Muscle of leg (tissue), 11 donors: ENCODE data around the gene HOXD10. TPM values are rescaled to one million over a fixed set of nuclear protein-coding genes. Genes with fewer than 3 reads are reported as not detected.
A peak's percentile ranks its signal among the peaks of the same experiment; 100 is the strongest.

Source experiments
- DNase-seq: peaks from one replicate; pipeline ENCODE4 v3.0.0; 2013
- H3K27ac ChIP-seq: one replicate; pipeline ENCODE4 v1.5.1; 2013; ENCODE audit warnings: mild to moderate bottlenecking, low read length, control low read depth
- H3K27me3 ChIP-seq: one replicate; pipeline ENCODE4 v1.6.1; 2013; ENCODE audit warnings: low read length; ENCODE audit not compliant: control insufficient read depth, insufficient read depth
- H3K36me3 ChIP-seq: one replicate; pipeline ENCODE4 v1.6.1; 2013; ENCODE audit warnings: low read length; ENCODE audit not compliant: control insufficient read depth, insufficient read depth
- H3K4me1 ChIP-seq: one replicate; pipeline ENCODE4 v1.6.1; 2013; ENCODE audit warnings: low read length; ENCODE audit not compliant: control insufficient read depth, insufficient read depth
- H3K4me3 ChIP-seq: one replicate; pipeline ENCODE4 v1.5.1; 2013; ENCODE audit warnings: low read length, control low read depth
- H3K9me3 ChIP-seq: replicated peaks from 2 replicates; pipeline ENCODE4 v1.6.1; 2013; ENCODE audit warnings: low read depth, low read length; ENCODE audit not compliant: control insufficient read depth
- WGBS: methylation state at CpG from one replicate; pipeline ENCODE4 v1.1.5; 2013; ENCODE audit warnings: missing lambda C conversion rate; ENCODE audit not compliant: insufficient coverage; 5-methylcytosine and 5-hydroxymethylcytosine counted together
- polyA plus RNA-seq, 8 donors: library from polyadenylated mRNA; unstranded; fragments of 120-200 nt; gene quantifications; one replicate each; pipeline versions ENCODE4 v1.2.1 to v1.2.3, GENCODE V29; 2013; ENCODE audit warnings: inconsistent platforms in 1 of 8, low replicate concordance in 1 of 8; ENCODE audit not compliant: insufficient read length in 8 of 8, insufficient read depth in 1 of 8
- total RNA-seq: library from RNA; stranded (reverse); fragments of 120-200 nt; gene quantifications from one replicate; pipeline ENCODE4 v1.2.4, GENCODE V29; 2013

HOXD10 gene
- total and polyA plus RNA-seq, 9 donors, result 0.05 to 4.6 (median 0.21) TPM; not detected in 2

DNA sequence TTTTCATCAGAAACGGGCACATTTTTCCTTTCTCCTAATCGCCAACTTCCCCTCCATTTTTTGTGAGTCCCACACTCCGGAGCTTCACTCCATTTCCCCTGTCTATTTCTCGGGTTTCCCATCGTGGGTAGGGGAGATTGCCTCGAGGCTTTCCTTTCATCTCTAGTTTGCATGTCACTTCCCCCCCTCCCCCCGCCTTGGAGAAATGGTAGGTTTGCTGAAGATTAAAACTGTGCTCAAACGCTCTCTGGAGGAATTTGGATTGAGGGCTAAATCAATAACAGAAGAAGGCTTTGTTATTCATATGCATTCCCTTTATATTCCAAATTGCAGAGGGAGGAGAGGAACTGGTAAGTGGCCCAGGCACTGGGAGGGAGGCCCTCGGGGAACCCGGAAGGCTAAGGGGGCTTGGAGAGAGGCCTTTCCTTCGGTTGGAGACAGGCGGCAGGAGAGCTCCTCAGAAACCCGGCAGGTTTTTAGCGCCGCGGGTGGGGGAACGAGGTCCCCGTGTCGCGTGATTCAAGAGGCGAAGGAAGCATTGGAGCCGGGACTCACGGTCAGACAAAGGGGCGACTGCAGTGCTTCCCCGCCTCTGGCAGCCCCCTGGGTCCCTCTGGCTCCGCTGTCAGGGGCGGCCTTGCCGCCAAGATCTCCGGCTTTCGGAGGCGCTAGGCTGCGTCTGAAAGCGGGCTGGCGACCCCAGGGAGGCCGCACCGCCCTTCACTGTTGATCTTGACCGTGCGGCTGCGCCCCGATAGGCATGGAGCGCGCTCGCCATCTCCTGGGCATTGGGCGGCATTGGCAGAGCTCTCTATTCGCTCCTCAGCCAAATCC lies 19.4 kb upstream of the HOXD10 start:
- no peaks in the 10 kb centered on the region for H3K9me3 ChIP-seq
- no peaks in the 10 kb centered on the region for H3K36me3 ChIP-seq
- peaks cover 95% of the 10 kb centered on the region for H3K27me3 ChIP-seq
- no peak overlapping the region for H3K27ac ChIP-seq
- WGBS, result 2% methylated on average over 37 of the region's 45 CpGs
- H3K4me3 ChIP-seq, result peak overlapping the region; percentile 22
- peak; percentile 68 for DNase-seq
- H3K4me1 ChIP-seq, result peaks cover 42% of the 10 kb centered on the region

DNA sequence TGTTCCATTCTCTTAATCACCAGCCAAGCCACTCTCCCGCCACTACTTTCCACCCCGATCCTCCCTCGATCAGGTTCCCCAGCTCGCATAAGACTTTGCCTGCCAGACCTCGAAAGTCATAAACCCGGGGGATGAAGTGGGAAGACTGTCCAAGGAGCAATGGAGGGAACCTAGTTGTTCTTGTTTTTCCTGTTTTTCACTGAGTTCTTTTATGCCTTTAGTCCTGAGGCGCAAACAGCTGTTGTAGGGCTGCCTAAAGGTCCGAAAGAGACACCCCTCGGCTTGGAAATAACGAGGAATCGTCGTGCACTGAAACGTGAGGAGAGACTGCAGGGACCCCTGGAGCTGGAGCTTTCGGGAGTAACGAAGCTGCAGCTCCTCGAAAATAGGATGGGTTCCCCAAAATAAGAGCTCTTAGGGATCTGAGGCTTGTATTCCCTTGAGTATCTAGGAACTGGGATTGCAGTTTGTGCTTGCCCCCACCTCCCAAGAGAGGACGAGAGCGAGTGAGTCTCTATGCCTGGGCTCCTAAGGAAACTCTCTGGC lies 18.7 kb upstream of the HOXD10 start:
- H3K36me3 ChIP-seq, result no peaks in the 10 kb centered on the region
- no peak for DNase-seq
- H3K4me3 ChIP-seq, result no peak overlapping the region
- peaks cover 98% of the 10 kb centered on the region for H3K27me3 ChIP-seq
- H3K27ac ChIP-seq, result no peak overlapping the region
- WGBS, result 3% methylated on average over 13 of the region's 18 CpGs
- H3K9me3 ChIP-seq, result no peaks in the 10 kb centered on the region
- peaks cover 42% of the 10 kb centered on the region for H3K4me1 ChIP-seq

DNA sequence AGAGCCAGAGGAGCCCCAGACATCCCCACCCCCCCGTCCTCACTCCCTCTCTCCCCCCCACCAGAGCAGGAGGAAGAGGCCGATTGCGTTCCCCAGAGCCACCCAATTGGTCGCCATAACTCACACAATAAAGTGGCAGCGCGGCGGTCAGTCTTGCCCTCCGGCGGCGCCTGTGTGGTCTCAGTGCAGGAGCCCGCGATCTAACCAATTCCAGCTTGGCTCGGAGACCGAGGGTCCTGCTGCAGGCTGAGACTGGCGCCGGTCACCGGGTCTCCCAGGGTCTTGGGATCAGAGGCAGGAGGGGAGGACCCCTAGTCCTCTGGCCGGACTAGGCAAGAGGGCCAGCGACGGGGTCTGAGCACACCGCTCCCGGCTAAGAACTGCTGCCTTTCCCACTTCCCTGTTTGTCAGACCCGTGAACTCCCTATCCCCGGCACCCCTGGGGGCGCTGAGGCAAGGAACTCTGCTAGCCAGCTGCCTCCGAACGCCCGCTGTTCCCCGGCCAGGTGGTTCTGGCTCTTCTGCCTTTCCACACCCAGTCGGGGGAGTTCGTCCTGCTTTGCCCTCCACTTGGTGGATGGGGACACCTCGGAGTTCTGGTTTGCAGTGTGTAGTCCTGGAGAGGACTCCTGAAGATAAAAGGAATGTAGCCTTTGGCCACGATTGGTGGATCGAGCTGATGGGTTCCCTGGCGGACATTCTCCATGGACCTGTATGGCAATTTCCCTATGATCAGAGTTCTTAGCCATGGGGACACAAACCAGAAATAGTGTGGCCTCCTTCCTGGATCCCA lies 18.0 kb upstream of the HOXD10 start:
- Histone ChIP-seq H3K4me1 (peaks cover 35% of the 10 kb centered on the region), H3K4me3 (no peak overlapping the region), H3K27me3 (peaks cover 98% of the 10 kb centered on the region), H3K9me3 (no peaks in the 10 kb centered on the region), H3K27ac (no peak overlapping the region), H3K36me3 (no peaks in the 10 kb centered on the region)
- WGBS, result 4% methylated on average over 31 of the region's 35 CpGs
- no peak for DNase-seq

DNA sequence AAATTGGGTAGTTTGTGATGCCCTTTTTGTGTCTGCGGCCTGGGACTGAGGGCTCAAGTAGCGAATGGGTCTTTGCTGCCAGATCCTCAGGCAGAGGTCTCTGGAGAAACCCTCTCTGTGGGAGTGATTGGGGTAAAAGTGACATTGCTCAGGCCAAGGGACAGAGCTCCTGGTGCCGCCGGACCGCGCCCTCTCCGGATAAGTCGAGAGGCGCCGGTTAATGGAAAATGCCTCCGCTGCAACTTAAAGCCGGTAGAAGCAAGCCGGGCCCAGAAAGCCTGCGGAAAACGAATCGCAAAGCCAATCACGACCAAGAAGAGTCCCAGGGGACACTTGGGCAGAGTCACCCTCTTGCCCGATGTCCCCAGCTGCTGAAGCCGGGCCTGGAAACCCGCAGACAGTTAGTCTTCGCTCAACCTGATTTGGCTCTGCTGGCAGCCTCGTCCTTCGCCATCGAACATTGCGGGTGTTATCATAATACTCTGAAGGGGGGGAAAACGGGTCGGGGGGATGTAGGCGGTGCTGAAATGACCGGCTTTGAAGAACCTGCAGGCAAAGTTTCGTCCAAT lies 17.3 kb upstream of the HOXD10 start:
- Histone ChIP-seq H3K9me3 (no peaks in the 10 kb centered on the region), H3K27me3 (peaks cover 98% of the 10 kb centered on the region), H3K4me3 (no peak overlapping the region), H3K4me1 (peaks cover 39% of the 10 kb centered on the region), H3K36me3 (no peaks in the 10 kb centered on the region), H3K27ac (no peak overlapping the region)
- 14% methylated on average over 30 of the region's 30 CpGs for WGBS
- no peak for DNase-seq

DNA sequence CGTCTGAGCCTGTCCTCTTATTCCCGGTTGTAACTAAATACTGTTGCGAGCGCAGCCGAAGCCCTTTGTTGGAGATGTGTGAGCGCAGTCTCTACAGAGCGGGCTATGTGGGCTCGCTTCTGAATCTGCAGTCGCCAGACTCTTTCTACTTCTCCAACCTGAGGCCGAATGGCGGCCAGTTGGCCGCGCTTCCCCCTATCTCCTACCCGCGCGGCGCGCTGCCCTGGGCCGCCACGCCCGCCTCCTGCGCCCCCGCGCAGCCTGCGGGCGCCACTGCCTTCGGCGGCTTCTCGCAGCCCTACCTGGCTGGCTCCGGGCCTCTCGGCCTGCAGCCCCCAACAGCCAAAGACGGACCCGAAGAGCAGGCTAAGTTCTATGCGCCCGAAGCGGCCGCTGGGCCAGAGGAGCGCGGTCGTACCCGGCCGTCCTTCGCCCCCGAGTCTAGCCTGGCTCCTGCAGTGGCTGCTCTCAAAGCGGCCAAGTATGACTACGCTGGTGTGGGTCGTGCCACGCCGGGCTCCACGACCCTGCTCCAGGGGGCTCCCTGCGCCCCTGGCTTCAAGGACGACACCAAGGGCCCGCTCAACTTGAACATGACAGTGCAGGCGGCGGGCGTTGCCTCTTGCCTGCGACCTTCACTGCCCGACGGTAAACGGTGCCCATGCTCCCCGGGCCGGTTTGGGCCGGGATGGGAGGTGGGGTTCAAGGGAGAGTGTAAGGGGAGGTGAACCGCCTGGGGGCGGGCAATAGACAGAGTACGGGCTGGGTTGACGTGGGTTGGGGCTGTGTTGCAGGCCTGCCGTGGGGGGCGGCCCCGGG lies 16.6 kb upstream of the HOXD10 start, which contains the start of gene HOXD12:
Gene HOXD12, plus strand, starts transcription at position 68 of the 819 bp plus-strand sequence. Its CDS starts 7 bp downstream, at position 75.
- WGBS, result 4% methylated on average over 65 of the region's 70 CpGs
- Histone ChIP-seq H3K4me3 (no peak within 1 kb of the TSS), H3K36me3 (no peaks in the 10 kb centered on the region), H3K9me3 (no peaks in the 10 kb centered on the region), H3K27ac (no peak within 1 kb of the TSS), H3K27me3 (peaks cover 98% of the 10 kb centered on the region), H3K4me1 (peaks cover 46% of the 10 kb centered on the region)
- no peak for DNase-seq

DNA sequence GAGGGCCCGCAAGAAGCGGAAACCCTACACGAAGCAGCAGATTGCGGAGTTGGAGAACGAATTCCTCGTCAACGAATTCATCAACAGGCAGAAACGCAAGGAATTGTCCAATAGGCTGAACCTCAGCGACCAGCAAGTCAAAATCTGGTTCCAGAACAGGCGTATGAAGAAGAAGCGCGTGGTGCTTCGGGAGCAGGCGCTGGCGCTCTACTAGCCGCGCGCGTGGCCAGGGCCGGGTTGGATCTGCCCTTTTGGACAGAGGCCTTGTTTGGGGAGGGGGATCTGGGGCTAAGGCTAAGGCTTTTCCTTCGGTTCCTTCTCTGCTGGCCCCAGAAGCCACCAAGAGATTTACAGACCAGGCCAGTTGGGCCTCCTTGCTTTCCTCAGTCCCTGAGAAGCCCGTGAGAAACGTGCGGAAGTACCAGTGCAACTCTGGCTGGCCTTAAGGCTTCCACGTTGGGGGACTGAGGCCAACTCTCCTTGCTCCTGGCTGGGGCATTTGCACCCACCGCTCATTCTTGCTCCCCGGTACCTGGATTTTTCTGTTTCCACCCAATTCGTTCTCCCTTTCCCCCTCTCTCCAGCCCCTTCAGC lies 15.9 kb upstream of the HOXD10 start:
- Histone ChIP-seq H3K9me3 (no peaks in the 10 kb centered on the region), H3K27me3 (peaks cover 98% of the 10 kb centered on the region), H3K27ac (no peak overlapping the region), H3K4me3 (no peak overlapping the region), H3K36me3 (no peaks in the 10 kb centered on the region), H3K4me1 (peaks cover 47% of the 10 kb centered on the region)
- 27% methylated on average over 25 of the region's 28 CpGs for WGBS
- DNase-seq, result no peak

DNA sequence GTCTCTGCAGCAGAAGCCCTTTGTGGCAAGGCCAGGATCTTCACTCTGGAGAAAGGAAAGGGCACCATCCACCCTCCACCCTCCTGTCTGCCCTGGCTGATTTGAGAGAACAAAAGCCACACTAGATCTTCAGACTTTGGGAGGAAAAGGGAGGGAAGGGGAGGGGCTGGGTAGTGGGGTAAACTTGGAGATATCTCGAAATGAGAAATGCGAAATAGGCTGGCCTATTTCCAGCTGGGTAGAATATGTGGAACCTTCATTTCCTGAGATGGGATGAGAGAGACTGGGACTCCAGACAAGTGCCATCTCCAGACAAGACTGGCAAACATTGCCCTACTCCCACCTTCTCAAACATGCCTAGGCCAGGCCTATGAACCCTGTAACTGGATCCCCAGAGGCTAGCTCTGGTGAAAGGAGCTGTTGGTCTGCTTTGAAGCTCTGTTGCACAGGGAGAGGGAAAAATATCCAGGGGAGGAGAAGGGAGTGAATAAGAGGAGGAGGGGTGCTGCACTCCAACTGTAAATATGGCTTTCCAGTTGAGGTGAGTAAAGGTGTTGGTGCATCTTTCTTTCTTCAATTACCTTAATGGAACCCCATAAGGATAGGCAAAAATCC lies 15.3 kb upstream of the HOXD10 start:
- Histone ChIP-seq H3K4me3 (no peak overlapping the region), H3K27me3 (peaks cover 100% of the 10 kb centered on the region), H3K36me3 (no peaks in the 10 kb centered on the region), H3K27ac (no peak overlapping the region), H3K4me1 (peaks cover 47% of the 10 kb centered on the region), H3K9me3 (no peaks in the 10 kb centered on the region)
- no peak for DNase-seq
- no CpG with 5 or more reads among the region's 2 CpGs for WGBS

DNA sequence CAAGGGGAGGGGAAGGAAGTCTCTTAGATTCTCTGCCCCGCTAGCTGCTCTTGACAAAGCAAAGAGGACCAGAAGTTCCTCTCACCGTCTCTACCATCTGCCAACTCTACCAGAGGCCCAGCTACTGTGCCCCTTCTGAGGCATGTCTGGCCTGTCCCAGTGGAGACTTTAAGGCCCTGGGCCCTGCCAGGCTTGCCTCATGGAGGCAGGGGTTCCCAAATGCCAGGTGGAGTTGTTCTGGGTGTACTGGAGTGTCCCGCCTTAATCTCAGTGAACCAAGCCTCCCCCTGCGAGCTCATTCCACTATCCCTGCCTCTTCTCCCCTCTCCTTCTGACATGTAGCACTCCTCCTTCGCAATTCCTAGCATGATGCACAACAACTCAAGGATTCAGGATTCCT lies 14.7 kb upstream of the HOXD10 start:
- Histone ChIP-seq H3K4me1 (peaks cover 42% of the 10 kb centered on the region), H3K27me3 (peaks cover 99% of the 10 kb centered on the region), H3K36me3 (no peaks in the 10 kb centered on the region), H3K9me3 (no peaks in the 10 kb centered on the region), H3K4me3 (no peak overlapping the region), H3K27ac (no peak overlapping the region)
- WGBS, result 78% methylated on average over 2 of the region's 5 CpGs
- DNase-seq, result no peak

DNA sequence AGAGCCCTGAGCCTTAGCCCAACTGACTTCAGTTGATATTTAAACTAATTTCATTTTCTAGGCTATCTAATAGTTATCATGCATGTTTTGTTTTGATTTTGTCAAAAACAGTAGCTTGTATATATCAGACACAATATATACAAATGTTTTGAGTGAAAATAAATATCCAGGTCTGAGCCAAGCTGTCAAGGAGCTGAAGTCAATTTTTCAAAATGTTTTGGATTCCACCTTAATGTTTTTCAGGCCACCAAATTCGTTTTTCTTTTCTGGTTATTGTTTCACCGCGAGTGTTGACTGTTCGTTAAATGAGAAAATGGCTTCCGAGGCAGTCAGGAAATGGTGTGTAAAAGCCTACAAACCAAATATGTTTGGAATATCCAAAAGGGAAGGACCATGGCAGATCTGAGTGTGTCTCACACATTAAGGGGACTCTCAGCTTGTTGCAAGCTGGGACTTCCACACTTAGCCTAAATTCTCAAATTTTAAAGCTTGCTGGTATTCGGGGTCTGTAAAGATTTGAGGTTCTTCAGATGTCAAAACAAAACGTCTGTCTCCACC lies 14.2 kb upstream of the HOXD10 start:
- Histone ChIP-seq H3K27ac (no peak overlapping the region), H3K4me3 (no peak overlapping the region), H3K27me3 (peaks cover 99% of the 10 kb centered on the region), H3K36me3 (no peaks in the 10 kb centered on the region), H3K4me1 (peaks cover 40% of the 10 kb centered on the region), H3K9me3 (no peaks in the 10 kb centered on the region)
- WGBS, result 70% methylated on average over 2 of the region's 7 CpGs
- no peak for DNase-seq
